ENCODE results near the gene KRTAP10-12. TPM values are rescaled to one million over a fixed set of nuclear protein-coding genes. Genes with fewer than 3 reads are reported as not detected.

Gene KRTAP10-12
- total and polyA plus RNA-seq, 3 donors from 2014 or later, result not detected

DNA sequence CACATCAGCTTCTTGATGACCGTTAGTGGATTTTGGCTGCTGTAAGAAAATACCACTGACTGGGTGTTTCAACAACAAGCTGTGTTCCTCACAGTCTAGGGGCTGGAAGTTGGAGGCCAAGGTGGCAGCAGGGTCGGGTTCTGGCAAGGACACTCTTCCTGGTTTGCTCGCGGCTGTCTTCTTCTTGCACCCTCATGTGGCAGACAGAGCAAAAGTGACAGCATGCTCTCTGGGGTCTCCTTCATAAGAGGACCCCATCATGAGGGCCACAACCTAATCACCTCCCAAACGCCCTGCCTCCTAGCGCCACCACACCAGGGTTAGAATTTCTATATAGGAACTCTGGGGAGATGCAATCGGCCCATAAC, 33.0 kb downstream of the KRTAP10-12 start:
- Histone ChIP-seq H3K9me3 (no peaks in the 10 kb centered on the region), H3K27me3 (no peaks in the 10 kb centered on the region), H3K4me3 (no peak overlapping the region), H3K4me1 (no peaks in the 10 kb centered on the region), H3K36me3 (ENCODE audit: low read depth, missing control alignments) (no peaks in the 10 kb centered on the region), H3K27ac (no peak overlapping the region)
- intact Hi-C loops (cut with DNase I; ENCODE audit: low total_unique reads), result no loop called here
- DNase-seq, result no peak
- WGBS, 2 donors, result 90% methylated on average over 6 to 7 of the region's 7 CpGs
- no peak for TF ChIP-seq POLR2A (IDR thresholded peaks at IDR 0.05)
- TF ChIP-seq, protein P1, sequence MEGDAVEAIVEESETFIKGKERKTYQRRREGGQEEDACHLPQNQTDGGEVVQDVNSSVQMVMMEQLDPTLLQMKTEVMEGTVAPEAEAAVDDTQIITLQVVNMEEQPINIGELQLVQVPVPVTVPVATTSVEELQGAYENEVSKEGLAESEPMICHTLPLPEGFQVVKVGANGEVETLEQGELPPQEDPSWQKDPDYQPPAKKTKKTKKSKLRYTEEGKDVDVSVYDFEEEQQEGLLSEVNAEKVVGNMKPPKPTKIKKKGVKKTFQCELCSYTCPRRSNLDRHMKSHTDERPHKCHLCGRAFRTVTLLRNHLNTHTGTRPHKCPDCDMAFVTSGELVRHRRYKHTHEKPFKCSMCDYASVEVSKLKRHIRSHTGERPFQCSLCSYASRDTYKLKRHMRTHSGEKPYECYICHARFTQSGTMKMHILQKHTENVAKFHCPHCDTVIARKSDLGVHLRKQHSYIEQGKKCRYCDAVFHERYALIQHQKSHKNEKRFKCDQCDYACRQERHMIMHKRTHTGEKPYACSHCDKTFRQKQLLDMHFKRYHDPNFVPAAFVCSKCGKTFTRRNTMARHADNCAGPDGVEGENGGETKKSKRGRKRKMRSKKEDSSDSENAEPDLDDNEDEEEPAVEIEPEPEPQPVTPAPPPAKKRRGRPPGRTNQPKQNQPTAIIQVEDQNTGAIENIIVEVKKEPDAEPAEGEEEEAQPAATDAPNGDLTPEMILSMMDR (IDR thresholded peaks at IDR 0.05), result no peak

DNA sequence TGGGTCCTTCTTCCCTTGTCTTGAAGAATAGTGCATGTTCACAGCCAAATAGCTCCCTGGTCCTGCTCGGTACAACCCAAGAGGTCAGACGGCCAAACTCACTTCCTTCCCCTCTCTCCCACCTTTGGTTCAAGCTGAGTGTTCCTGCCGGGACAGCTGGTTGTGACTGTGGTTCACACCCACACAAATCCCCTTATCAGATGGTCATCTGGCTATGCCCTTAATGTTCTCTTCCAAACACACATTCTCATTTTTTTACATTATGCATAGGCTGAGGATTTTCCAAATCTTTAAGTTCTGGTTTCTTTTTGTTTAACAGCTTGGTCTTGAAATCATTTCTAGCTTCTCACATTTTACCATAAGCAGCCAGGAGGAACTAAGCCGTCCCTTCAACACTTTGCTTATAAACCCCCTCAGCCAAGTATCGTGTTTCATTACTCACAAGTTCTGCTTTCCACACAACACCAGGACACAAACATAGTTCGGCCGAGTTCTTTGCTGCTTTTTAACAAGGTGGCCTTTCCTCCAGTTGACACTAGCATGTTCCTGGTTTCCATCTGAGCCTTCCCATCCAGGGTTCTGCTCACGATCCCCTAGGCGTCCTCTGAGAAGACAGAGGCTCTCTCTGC, 34.1 kb downstream of the KRTAP10-12 start:
- no peaks in the 10 kb centered on the region for H3K36me3 ChIP-seq (ENCODE audit: low read depth, missing control alignments)
- no peaks in the 10 kb centered on the region for H3K4me1 ChIP-seq
- H3K27ac ChIP-seq, result no peak overlapping the region
- H3K27me3 ChIP-seq, result no peaks in the 10 kb centered on the region
- intact Hi-C loops (cut with DNase I; ENCODE audit: low total_unique reads), result no loop called here
- H3K4me3 ChIP-seq, result no peak overlapping the region
- WGBS, 2 donors, result 72 to 76% methylated on average over 9 of the region's 9 CpGs
- no peak for DNase-seq
- TF ChIP-seq, protein P1 (IDR thresholded peaks at IDR 0.05), result no peak
- TF ChIP-seq POLR2A (IDR thresholded peaks at IDR 0.05), result no peak
- no peaks in the 10 kb centered on the region for H3K9me3 ChIP-seq

DNA sequence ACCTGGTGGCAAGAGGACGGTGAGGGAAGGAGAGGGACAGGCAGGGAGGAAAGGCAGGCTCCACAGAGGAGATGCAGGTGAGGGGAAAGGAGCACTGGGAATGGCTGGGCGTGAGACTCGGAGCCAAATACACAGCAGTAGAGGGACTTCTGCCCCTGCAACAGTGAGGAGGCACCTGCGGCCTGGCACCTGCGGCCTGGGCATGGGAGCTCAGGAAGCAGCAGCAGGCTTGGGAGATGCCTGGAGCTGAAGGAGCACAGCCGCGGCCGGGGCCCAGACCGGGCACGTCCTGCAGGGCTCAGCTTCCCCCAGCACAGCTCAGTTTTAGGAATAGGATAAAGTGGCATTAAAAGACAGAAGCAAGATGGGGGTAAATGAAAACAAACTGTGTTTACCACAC, 35.3 kb downstream of the KRTAP10-12 start:
- Histone ChIP-seq H3K4me3 (no peak overlapping the region), H3K36me3 (ENCODE audit: low read depth, missing control alignments) (no peaks in the 10 kb centered on the region), H3K4me1 (no peaks in the 10 kb centered on the region), H3K27ac (no peak overlapping the region), H3K27me3 (no peaks in the 10 kb centered on the region), H3K9me3 (no peaks in the 10 kb centered on the region)
- WGBS, 2 donors, result 94 to 95% methylated on average over 9 to 10 of the region's 10 CpGs
- intact Hi-C loops (cut with DNase I; ENCODE audit: low total_unique reads), result no loop called here
- no peak for DNase-seq
- TF ChIP-seq POLR2A (IDR thresholded peaks at IDR 0.05), result no peak
- TF ChIP-seq, protein P1 (IDR thresholded peaks at IDR 0.05), result no peak

DNA sequence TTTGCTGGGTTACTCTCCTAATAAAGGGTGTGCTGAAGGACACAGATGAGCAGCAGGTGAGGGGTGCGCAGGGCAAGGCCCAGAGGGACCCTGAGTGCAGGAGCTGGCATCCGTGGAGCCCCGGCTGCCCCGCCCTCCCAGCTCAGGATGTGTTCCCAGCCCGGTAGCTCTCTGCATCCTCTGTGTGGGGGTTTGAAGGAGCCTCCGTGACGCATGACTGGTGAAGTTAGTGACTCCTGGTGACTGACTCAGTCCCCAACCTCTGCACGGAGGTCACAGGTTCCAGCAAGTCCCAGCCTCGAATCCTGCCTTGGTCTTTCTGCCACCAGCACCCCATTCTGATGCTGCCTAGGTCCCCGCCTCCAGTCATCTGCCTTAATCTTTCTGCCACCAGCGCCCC, 36.0 kb downstream of the KRTAP10-12 start:
- H3K4me3 ChIP-seq, result no peak overlapping the region
- H3K36me3 ChIP-seq (ENCODE audit: low read depth, missing control alignments), result no peaks in the 10 kb centered on the region
- H3K27ac ChIP-seq, result no peak overlapping the region
- intact Hi-C loops (cut with DNase I; ENCODE audit: low total_unique reads), result no loop called here
- no peak for DNase-seq
- no peaks in the 10 kb centered on the region for H3K4me1 ChIP-seq
- H3K27me3 ChIP-seq, result no peaks in the 10 kb centered on the region
- no peak for TF ChIP-seq POLR2A (IDR thresholded peaks at IDR 0.05)
- TF ChIP-seq, protein P1 (IDR thresholded peaks at IDR 0.05), result no peak
- H3K9me3 ChIP-seq, result no peaks in the 10 kb centered on the region
- WGBS, 2 donors, result 84 to 91% methylated on average over 10 to 11 of the region's 11 CpGs

All from testis (tissue), 3 donors.